GM19328 (cell line): ENCODE data around the gene FAM131C.

Experiments used
- ATAC-seq: cut with Tn5 transposase; IDR thresholded peaks from one replicate; pipeline ENCODE4 v1.9.1; 2021; ENCODE audit warnings: mild to moderate bottlenecking, moderate library complexity; ENCODE audit not compliant: unreplicated experiment

FAM131C gene

DNA sequence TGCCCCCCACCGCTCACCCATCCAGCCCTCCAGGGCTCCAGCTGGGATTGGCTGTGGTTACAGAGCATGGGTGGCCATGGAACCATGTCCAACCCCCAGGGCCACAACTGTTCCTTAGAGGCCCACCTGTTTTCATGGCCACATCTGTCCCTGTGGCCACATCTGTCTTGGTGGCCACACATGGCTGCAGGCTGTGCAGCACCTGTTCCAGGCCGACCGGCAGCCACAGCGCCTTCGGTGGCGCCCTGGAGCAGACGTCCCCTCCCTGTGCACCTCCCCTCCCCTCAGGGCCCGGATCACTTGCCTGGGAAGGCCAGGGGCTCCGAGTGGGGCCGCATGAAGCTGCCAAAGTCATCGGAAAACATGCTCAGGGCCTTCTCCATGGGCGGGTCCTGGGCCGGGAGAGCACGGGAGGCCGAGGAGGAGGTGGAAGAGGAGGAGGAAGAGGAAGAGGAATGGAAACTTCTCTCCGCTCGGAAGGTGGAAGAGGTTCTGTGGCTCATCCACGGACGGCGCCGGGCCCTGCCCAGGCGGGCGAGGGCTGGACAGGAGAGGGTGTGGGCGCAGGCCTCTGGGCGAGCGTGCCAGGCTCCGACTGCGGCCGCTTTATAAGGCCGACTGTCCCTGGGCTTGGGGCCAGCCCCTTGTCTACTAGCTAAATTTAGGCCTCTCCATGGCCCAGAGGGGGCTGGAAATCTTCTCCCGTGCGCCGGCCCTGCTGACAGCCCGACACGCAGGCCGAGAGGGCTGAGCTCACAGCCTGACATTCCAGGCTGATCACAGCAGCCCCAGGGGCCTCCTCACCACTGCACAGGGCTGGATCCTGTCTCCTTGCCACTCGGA, 55.8 kb downstream of the FAM131C start, which contains the start of gene HSPB7:
TSS of gene HSPB7 (minus strand) at position 583 of the 843 bp plus-strand sequence. CDS start at position 503, 80 bp downstream.
- ATAC-seq = no peak

DNA sequence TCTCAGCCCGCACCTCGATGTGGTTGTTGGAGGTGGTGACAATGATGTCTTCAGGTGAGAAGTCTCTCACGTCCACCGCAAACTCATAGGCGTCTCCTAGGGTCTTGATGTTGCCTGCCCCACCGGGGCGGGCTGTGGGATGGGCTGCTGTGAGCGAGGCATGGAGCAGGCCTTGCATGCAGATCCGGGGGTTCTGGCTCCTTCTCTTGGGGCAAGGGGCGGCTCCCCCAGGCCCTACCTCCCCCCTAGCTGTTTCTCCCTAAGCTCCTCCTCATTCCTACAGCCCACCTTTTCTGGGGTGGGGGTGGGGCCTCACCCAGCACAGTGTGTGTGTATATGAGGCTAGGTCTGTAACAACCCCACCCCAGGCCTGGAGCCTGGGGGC, 56.4 kb downstream of the FAM131C start:
- no peak for ATAC-seq

- no peak for ATAC-seq
Measured at GRCh38 chr1:16015960-16016901, 57.2 kb downstream of the FAM131C start.

- ATAC-seq = no peak
Measured at GRCh38 chr1:16015491-16015890, 58.0 kb downstream of the FAM131C start.

DNA sequence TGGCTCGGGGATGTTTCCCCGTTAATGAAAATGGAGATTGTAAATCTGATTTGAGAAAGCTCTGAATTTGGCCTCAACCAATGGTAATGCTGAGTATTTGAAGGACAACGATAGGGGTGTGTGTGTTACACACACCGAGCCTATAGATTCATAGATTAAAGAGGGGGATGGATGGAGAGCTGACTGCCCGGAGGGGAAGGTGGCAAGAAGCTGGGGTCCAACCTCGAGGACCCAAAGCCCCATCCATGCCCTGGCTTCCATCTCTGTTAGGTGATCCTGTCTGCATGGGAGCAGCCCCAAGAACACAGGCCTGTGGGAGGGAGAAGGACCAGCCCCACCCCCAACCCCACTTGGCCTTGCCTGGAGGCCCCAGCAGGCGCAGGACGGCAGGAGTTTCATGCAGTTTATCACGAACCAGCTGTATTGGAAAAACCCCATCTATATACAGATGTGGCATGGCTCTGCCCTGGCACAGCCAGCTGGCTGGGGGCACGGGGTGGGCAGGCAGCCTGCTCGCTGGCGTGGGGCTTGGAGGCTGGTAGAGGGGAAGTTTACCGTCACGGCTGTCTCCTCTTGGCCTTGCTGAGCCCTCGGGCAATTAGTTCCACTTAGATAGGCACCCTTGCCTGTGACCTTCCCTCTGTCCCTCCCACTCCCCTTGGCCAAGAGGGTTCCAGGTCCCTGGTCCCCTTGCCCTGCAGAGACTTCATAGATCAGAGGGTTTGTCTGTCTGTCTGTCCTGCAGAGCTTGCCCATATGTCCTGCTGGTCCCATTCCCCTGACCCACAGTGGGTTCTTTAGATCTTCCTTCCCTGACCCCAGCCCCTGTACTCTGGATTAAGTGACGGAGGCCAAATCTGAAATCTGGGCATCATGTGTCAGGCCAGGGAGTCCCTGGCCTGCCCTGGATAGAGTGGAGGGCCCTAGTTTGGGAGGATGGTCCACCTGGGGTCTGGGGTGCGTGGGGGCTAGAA, 58.7 kb downstream of the FAM131C start:
- ATAC-seq = no peak

DNA sequence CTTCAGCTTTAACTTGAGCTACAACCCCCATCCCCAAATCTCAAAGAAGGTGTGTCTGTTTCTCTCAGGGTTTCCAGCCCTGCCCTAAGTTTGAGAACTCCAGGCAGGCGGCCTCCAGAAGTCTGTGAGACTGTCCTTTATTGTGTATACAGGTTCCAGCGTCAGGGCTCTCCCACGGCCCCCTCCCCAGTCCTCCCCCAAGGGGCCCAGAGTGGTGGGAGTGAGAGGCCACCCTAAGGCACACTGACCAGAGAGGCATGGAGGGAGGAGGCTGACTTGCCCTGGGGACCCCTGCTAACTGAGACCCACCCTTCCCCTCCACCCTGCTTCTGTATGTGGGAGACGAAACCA, 59.6 kb downstream of the FAM131C start:
- no peak for ATAC-seq

DNA sequence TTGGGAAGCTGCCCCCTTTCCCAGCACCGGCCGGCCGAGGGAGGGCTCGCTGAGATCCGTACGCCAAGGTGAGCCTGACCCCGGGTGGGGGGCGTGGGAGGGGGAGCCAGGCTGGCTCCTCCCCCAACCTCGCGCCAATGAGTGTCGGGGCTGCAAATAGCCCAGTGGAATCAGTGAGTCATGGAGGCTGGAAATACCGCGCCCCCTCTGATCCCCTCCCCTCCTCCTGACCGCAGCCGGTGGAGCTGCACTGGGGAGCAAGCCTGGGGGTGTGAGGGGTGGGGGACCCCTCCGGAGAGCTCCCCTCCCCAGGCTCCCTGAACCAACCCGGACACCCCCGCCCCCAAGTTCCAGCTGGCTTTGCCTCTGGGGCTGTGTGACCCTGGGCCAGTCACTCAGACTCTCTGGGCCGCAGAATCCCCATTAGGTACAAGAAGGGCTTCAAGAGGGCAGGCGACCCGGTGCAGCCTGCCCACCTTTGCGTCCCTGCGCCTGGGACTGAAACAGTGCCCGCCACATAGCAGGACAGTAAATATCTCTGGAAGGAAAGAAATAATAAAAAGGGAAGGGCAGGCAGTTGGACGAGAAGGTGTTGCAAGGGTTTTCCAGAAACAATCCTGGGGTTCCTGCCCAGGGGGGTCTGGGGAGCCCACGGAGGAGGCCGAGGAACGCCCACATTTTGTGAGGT, 60.1 kb downstream of the FAM131C start:
- ATAC-seq = no peak

DNA sequence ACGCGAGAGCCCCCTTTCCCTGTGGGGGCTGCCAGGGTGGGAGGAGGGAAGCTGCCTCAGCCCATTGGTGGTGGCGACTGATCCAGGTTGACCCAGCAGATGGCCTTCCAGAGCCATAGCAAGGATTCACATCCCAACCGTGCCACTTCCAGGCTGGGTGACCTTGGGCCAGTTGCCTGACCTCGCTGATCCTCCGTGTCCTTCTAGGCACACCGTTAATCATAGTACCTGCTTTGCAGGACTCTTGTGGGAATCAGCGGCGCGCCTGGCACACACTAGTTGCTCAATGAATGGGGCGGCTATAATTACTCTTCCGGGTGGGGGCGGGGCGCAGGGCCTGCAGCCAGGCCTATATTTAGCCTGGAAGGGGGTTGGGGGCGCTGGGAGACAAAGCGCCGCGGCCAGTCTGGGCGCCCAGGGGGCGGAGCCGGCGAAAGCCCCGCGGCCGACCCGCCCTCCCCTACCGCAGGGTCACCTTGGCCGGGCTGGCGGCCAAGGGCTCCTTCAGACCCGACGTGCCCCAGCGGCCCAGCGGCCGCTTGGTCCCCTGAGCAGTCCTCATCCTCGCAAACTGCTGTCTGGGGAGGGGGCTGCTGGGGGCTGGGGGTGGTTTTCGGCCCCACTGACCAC, 60.7 kb downstream of the FAM131C start:
- no peak for ATAC-seq

GRCh38 chr1:16011936-16012589, 61.4 kb downstream of the FAM131C start:
- no peak for ATAC-seq

DNA sequence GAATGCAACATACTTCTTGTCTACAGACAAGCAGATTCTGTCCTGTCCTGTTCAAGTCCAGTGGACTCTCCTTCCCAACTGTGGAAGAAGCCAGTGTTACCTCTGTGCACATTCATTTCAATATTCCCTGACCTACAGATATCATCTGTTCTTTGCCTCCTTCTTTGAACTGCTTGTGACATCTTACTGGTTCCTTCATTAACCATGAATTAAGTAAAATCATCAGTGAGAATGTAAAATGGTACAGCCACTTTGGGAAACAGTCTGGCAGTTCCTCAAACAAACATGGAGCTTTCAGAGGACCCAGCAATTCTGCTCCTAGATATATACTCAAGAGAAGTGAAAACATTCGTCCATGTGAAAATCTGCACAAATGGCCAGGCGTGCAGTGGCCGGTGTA, 62.6 kb downstream of the FAM131C start:
- ATAC-seq = no peak

GRCh38 chr1:16009678-16010077, 63.8 kb downstream of the FAM131C start:
- no peak for ATAC-seq

DNA sequence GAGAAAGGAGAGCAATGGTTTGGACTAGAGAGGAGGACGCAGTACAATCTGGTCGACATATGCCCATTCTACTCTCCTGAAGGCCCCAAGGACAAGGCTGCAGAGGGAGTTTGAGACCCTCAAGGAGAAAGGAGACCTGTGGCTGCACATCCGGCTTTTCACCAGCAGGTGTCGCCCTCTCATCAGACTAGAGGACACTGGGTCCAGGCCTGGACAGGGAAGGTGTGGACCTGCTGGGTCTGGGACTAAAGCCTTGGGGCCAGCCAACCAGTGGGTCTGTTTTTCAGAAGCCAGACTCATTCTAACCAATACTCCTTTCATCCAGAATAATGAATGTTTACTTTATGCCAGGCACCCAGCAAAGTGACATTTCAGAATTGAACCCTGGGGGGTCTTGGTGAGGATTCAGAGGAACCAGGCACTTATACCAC, 64.4 kb downstream of the FAM131C start:
- ATAC-seq = no peak
